Measurements from ENCODE around the gene EGFLAM. TPM values are rescaled to one million over a fixed set of nuclear protein-coding genes. Genes with fewer than 3 reads are reported as not detected.

The EGFLAM gene
- total and polyA plus RNA-seq, 3 donors from 2014 or later = 12.0 to 38.8 (median 15.2) TPM

- no peak for TF ChIP-seq POLR2A (IDR thresholded peaks at IDR 0.05)
- TF ChIP-seq, protein P1, sequence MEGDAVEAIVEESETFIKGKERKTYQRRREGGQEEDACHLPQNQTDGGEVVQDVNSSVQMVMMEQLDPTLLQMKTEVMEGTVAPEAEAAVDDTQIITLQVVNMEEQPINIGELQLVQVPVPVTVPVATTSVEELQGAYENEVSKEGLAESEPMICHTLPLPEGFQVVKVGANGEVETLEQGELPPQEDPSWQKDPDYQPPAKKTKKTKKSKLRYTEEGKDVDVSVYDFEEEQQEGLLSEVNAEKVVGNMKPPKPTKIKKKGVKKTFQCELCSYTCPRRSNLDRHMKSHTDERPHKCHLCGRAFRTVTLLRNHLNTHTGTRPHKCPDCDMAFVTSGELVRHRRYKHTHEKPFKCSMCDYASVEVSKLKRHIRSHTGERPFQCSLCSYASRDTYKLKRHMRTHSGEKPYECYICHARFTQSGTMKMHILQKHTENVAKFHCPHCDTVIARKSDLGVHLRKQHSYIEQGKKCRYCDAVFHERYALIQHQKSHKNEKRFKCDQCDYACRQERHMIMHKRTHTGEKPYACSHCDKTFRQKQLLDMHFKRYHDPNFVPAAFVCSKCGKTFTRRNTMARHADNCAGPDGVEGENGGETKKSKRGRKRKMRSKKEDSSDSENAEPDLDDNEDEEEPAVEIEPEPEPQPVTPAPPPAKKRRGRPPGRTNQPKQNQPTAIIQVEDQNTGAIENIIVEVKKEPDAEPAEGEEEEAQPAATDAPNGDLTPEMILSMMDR (IDR thresholded peaks at IDR 0.05) = no peak
- DNase-seq = no peak
- Histone ChIP-seq H3K9me3 (no peaks in the 10 kb centered on the region), H3K27me3 (no peaks in the 10 kb centered on the region), H3K4me1 (no peaks in the 10 kb centered on the region), H3K36me3 (ENCODE audit: low read depth, missing control alignments) (no peaks in the 10 kb centered on the region), H3K27ac (no peak overlapping the region), H3K4me3 (no peak overlapping the region)
- intact Hi-C loops (cut with DNase I; ENCODE audit: low total_unique reads) = no loop called here
- 28 to 67% methylated on average over 11 of the region's 11 CpGs for WGBS, 2 donors
These were observed 80.1 kb downstream of the EGFLAM start for GRCh38 chr5:38338455-38338854.

- intact Hi-C loops (cut with DNase I; ENCODE audit: low total_unique reads) = no loop called here
- TF ChIP-seq, protein P1 (IDR thresholded peaks at IDR 0.05) = no peak
- no peak for TF ChIP-seq POLR2A (IDR thresholded peaks at IDR 0.05)
- no peak for DNase-seq
- Histone ChIP-seq H3K4me1 (no peaks in the 10 kb centered on the region), H3K4me3 (no peak overlapping the region), H3K27ac (no peak overlapping the region), H3K36me3 (ENCODE audit: low read depth, missing control alignments) (no peaks in the 10 kb centered on the region), H3K27me3 (no peaks in the 10 kb centered on the region), H3K9me3 (no peaks in the 10 kb centered on the region)
- WGBS, 2 donors = 79 to 82% methylated on average over 3 of the region's 3 CpGs
These were observed 81.1 kb downstream of the EGFLAM start for GRCh38 chr5:38339446-38339845.

DNA sequence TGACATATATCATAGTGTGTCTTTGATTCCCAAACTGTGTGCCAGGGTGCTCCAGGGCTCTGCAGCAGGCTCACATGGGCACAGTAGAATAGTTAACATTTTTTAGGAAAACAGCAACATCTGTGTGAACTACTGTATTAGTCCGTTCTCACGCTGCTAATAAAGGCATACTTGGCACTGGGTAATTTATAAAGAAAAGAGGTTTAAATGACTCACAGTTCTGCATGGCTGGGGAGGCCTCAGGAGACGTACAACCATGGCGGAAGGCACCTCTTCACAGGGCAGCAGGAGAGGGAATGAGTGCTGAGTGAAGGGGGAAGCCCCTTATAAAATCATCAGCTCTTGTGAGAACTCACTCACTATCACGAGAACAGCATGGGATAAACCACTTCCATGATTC, 82.7 kb downstream of the EGFLAM start:
- Histone ChIP-seq H3K27ac (no peak overlapping the region), H3K27me3 (no peaks in the 10 kb centered on the region), H3K4me3 (no peak overlapping the region), H3K36me3 (ENCODE audit: low read depth, missing control alignments) (no peaks in the 10 kb centered on the region), H3K4me1 (no peaks in the 10 kb centered on the region), H3K9me3 (no peaks in the 10 kb centered on the region)
- 92 to 93% methylated on average over 5 of the region's 5 CpGs for whole genome bisulfite sequencing, 2 donors
- intact Hi-C loops (cut with DNase I; ENCODE audit: low total_unique reads) = no loop called here
- DNase-seq = no peak
- TF ChIP-seq POLR2A (IDR thresholded peaks at IDR 0.05) = no peak
- TF ChIP-seq, protein P1 (IDR thresholded peaks at IDR 0.05) = no peak

DNA sequence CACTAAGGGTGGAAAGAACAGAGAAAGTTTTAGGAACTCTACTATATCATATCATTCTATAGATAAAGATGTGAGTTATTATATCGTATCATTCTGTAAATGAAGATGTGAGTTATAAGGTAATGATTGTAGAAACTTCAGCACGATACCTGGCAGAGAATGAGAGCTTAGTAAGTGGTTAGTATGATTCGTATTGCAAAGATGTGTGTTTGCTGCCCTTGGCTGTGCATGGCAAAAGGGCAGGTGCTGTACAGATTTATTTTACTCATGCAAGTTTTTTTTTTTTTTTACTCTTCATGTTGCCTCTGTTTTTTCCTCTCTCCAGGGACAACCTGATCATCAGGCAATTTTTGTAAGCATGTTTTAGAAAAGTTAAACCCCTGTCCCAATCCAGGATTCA, 83.3 kb downstream of the EGFLAM start:
- no peaks in the 10 kb centered on the region for H3K27me3 ChIP-seq
- no peaks in the 10 kb centered on the region for H3K36me3 ChIP-seq (ENCODE audit: low read depth, missing control alignments)
- TF ChIP-seq, protein P1 (IDR thresholded peaks at IDR 0.05) = no peak
- TF ChIP-seq POLR2A (IDR thresholded peaks at IDR 0.05) = no peak
- H3K9me3 ChIP-seq = no peaks in the 10 kb centered on the region
- no peaks in the 10 kb centered on the region for H3K4me1 ChIP-seq
- no peak overlapping the region for H3K4me3 ChIP-seq
- intact Hi-C loops (cut with DNase I; ENCODE audit: low total_unique reads) = no loop called here
- DNase-seq = no peak
- 90 to 95% methylated on average over 3 of the region's 3 CpGs for WGBS, 2 donors
- H3K27ac ChIP-seq = no peak overlapping the region

GRCh38 chr5:38342261-38342660, 83.9 kb downstream of the EGFLAM start:
- TF ChIP-seq POLR2A (IDR thresholded peaks at IDR 0.05) = no peak
- TF ChIP-seq, protein P1 (IDR thresholded peaks at IDR 0.05) = no peak
- H3K4me3 ChIP-seq = no peak overlapping the region

More at GRCh38 chr5:38342261-38342660, 83.9 kb downstream of the EGFLAM start:
- no peaks in the 10 kb centered on the region for H3K9me3 ChIP-seq
- no peaks in the 10 kb centered on the region for H3K36me3 ChIP-seq (ENCODE audit: low read depth, missing control alignments)
- H3K27me3 ChIP-seq = no peaks in the 10 kb centered on the region
- 76 to 81% methylated on average over 2 of the region's 2 CpGs for WGBS, 2 donors
- H3K27ac ChIP-seq = no peak overlapping the region
- H3K4me1 ChIP-seq = no peaks in the 10 kb centered on the region
- intact Hi-C loops (cut with DNase I; ENCODE audit: low total_unique reads) = no loop called here
- no peak for DNase-seq

Measured in testis (tissue), 3 donors.